Brain microvascular endothelial cell (primary cell): Measurements from ENCODE around the gene OAS1.

Source experiments
- DNase-seq: peaks from one replicate; pipeline ENCODE4 v3.0.0-alpha.2; 2020
- H3K27ac ChIP-seq: fragments of 250-450 bp; sonication (Bioruptor Pico); 2 replicates; pipeline ENCODE4 v1.5.1; 2020; ENCODE audit warnings: mild to moderate bottlenecking, moderate library complexity
- H3K27me3 ChIP-seq: fragments of 250-450 bp; sonication (Bioruptor Pico); replicated peaks from 2 replicates; pipeline ENCODE4 v1.5.1; 2020; ENCODE audit warnings: mild to moderate bottlenecking
- H3K36me3 ChIP-seq: fragments of 250-450 bp; sonication (Bioruptor Pico); replicated peaks from 2 replicates; pipeline ENCODE4 v1.5.1; 2020; ENCODE audit warnings: mild to moderate bottlenecking
- H3K4me3 ChIP-seq: 2 replicates; pipeline ENCODE4 v1.5.1; 2011; ENCODE audit warnings: low read depth, mild to moderate bottlenecking, control low read depth, low read length, moderate library complexity
- in situ Hi-C: cut with HindIII; loops from 2 replicates; pipeline ENCODE4 v1.10.0; 2017; ENCODE audit warnings: low sequenced_read_pairs, low pct_ligation_motif_present
- TF ChIP-seq, protein P1 (sequence below): IDR thresholded peaks from 2 replicates; pipeline ENCODE4 v1.5.1; 2011; ENCODE audit warnings: low read depth, mild to moderate bottlenecking, moderate library complexity, low read length, control low read depth, inconsistent platforms; ENCODE audit errors: missing control alignments

The OAS1 gene

DNA sequence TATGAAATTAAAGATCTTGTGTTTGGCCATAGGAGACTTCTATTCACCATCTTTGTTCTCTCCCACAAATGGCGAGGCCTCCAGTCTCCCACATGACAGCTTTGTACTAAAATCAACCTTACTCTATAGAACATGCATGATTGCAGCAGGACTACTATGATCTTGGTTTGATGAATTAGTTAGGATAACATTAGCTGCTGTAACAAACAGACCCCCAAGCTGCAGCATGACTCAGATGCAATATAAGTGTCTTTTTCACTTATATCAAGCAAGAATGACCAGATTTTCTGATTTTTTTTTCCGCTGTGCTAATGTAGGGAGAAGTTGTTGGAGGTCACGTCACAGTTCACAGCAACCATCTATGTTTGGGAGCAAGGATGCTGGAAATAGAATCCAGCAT lies 20.7 kb downstream of the OAS1 start:
- Histone ChIP-seq H3K27ac (no peak overlapping the region), H3K27me3 (no peaks in the 10 kb centered on the region), H3K36me3 (no peaks in the 10 kb centered on the region), H3K4me3 (no peak overlapping the region)
- TF ChIP-seq, protein P1, sequence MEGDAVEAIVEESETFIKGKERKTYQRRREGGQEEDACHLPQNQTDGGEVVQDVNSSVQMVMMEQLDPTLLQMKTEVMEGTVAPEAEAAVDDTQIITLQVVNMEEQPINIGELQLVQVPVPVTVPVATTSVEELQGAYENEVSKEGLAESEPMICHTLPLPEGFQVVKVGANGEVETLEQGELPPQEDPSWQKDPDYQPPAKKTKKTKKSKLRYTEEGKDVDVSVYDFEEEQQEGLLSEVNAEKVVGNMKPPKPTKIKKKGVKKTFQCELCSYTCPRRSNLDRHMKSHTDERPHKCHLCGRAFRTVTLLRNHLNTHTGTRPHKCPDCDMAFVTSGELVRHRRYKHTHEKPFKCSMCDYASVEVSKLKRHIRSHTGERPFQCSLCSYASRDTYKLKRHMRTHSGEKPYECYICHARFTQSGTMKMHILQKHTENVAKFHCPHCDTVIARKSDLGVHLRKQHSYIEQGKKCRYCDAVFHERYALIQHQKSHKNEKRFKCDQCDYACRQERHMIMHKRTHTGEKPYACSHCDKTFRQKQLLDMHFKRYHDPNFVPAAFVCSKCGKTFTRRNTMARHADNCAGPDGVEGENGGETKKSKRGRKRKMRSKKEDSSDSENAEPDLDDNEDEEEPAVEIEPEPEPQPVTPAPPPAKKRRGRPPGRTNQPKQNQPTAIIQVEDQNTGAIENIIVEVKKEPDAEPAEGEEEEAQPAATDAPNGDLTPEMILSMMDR: no peak
- in situ Hi-C loops: no loop called here
- DNase-seq: no peak

DNA sequence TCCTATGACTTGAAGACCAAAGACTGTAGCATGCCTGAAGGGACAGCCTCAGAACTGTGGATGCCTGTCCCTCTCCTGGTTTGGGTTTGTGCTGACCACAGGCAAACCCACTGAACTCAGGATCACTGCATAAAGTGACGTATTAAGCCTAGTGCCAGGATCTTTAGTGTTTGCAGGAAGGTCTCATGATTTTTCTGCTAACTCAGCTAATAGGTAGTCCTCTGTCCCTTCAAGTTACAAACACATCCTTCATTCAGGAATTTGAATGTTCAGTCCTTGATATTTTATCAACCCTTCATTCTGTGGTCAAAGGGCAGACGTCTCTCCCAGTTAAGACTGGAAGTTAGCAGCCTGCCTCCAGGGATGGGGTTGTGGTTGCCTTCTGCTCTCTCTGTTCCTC lies 21.2 kb downstream of the OAS1 start:
- H3K27me3 ChIP-seq: no peaks in the 10 kb centered on the region
- in situ Hi-C loops: no loop called here
- TF ChIP-seq, protein P1: no peak
- no peak for DNase-seq
- H3K4me3 ChIP-seq: no peak overlapping the region
- no peak overlapping the region for H3K27ac ChIP-seq
- no peaks in the 10 kb centered on the region for H3K36me3 ChIP-seq

DNA sequence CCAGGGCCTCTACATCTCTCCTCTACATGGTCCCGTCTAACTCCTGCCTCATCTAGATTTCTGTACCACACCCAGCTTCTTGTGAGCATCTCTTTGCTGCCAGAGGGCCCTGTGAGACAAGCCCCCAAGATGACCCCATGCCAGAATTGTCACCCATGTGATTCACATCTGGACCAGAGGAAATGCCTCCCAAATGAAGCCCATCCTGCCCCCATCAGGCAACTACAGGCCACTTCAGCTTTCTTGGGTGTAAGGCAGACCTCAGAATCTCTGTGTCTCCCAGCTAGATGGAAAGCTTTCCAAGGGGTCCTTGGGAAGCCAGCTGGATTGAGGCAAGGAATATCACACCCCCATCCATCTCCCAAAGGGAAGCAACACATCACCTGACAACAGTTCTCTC lies 22.2 kb downstream of the OAS1 start:
- TF ChIP-seq, protein P1: peak; percentile 25
- no peaks in the 10 kb centered on the region for H3K36me3 ChIP-seq
- no peak overlapping the region for H3K27ac ChIP-seq
- in situ Hi-C loops: no loop called here
- no peak overlapping the region for H3K4me3 ChIP-seq
- no peaks in the 10 kb centered on the region for H3K27me3 ChIP-seq
- no peak for DNase-seq

DNA sequence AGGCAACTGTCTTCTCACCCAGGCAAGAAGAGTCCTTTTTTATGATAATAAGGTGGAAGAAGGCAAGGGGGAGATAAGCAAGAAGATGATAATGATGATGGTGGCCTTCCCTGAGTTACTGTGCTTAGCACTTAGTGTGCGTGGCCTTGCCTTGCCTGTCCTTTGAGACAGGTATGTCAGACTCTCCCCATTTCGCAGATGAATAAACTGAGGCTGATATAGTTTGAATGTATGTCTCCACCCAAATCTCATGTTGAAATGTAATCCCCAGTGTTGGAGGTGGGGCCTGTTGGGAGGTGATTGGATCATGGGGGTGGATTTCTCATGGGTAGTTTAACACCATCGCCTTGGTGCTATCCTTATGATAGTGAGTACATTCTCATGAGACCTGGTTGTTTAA lies 23.0 kb downstream of the OAS1 start:
- TF ChIP-seq, protein P1: no peak
- no peak for DNase-seq
- in situ Hi-C loops: no loop called here
- no peak overlapping the region for H3K27ac ChIP-seq
- no peaks in the 10 kb centered on the region for H3K36me3 ChIP-seq
- no peaks in the 10 kb centered on the region for H3K27me3 ChIP-seq
- no peak overlapping the region for H3K4me3 ChIP-seq

DNA sequence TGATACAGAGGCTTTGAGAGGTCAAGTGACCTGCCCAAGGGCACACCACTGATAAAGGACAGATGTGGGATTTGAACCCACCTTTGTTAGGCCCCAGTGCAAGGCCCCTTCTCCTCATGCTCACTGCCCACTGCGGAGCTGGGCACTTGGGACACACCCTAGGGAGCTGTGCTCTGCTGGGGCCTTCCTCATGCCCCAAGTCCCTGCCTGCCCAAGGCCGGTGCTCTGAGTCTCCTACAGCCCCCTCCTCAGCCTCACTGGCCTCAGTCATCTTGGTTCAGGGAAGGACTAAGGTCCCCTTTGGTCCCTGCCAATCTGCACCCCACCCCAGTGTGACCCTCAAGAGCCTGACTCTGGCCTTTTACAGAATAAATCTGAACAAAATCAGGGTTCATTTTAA lies 23.6 kb downstream of the OAS1 start:
- DNase-seq: no peak
- in situ Hi-C loops: no loop called here
- Histone ChIP-seq H3K4me3 (no peak overlapping the region), H3K27me3 (no peaks in the 10 kb centered on the region), H3K36me3 (no peaks in the 10 kb centered on the region), H3K27ac (no peak overlapping the region)
- TF ChIP-seq, protein P1: no peak

DNA sequence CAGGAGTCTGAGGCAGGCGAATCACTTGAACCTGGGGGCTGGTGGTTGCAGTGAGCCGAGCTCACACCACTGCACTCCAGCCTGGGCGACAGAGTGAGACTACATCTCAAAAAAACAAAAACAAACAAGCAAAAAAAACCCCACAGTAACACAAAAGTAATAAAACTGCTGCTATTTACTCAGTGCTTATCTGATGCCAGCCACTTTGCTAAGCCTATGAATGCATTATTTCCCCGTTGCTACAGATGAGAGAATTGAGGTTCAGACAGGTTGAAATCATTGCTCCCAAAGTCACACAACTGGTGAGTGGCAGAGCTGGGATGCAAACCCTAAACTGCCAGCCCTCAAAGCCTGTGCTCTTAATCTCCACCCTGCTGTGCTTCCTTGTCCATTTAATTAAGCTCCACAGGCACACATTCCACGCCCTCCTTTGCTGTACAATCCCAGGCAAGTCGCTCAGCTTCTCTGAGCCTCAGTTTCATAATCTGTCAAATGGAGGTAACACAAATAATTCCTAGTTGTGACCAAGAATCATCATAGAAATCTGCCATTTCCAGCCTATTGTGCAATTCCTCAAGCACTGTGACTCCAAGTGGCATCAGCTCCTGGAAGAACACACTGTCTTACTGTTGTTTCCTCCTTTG lies 25.8 kb downstream of the OAS1 start:
- H3K27me3 ChIP-seq: no peaks in the 10 kb centered on the region
- H3K36me3 ChIP-seq: no peaks in the 10 kb centered on the region
- no peak overlapping the region for H3K4me3 ChIP-seq
- DNase-seq: no peak
- no peak overlapping the region for H3K27ac ChIP-seq
- in situ Hi-C loops: no loop called here
- TF ChIP-seq, protein P1: no peak
